ENCODE data around the gene SLIT3. TPM values are rescaled to one million over a fixed set of nuclear protein-coding genes. Genes with fewer than 3 reads are reported as not detected.

Gene SLIT3
- total and polyA plus RNA-seq, 8 donors, result 1.2 to 24.5 (median 8.6) TPM

DNA sequence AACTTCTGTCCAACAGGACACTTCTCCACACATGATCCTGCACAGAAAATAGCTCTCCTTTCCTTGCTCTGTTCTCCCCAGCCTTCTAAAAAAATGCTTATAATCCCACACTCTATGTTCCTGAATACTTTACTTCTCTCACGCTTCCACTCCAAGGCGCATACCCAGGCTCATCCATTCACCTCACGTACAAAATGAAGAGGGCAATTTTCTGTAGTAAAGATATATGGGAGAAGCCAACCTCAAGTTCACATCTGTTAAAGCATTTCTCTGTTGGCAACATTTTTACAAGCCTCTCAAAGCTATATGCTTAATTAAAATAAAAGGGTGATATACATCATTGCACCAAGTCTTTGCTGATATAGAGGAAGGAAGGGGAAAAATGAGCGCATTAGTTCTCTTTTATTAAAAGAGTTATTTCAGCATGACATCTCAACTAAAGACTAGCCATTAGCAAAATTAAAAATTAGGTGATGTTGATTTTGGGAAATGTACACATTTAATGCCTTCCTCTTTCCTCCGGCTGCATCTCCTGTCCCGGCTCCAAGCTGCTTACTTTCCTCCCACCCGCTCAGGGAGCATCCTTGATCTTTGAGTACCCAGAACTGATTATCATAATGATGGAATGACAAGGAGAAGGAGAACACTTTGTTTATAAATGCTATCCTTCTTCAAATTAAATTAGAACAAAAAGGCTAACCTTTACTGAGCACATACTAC lies 379.6 kb downstream of the SLIT3 start:
- intact Hi-C loops (cut with DNase I; ENCODE audit: low total_unique reads), result no loop called here
- TF ChIP-seq POLR2AphosphoS5 (IDR thresholded peaks at IDR 0.05) (no peak), POLR2A (IDR thresholded peaks at IDR 0.05) (no peak), EP300 (IDR thresholded peaks at IDR 0.05) (no peak)
- TF ChIP-seq, protein P1, sequence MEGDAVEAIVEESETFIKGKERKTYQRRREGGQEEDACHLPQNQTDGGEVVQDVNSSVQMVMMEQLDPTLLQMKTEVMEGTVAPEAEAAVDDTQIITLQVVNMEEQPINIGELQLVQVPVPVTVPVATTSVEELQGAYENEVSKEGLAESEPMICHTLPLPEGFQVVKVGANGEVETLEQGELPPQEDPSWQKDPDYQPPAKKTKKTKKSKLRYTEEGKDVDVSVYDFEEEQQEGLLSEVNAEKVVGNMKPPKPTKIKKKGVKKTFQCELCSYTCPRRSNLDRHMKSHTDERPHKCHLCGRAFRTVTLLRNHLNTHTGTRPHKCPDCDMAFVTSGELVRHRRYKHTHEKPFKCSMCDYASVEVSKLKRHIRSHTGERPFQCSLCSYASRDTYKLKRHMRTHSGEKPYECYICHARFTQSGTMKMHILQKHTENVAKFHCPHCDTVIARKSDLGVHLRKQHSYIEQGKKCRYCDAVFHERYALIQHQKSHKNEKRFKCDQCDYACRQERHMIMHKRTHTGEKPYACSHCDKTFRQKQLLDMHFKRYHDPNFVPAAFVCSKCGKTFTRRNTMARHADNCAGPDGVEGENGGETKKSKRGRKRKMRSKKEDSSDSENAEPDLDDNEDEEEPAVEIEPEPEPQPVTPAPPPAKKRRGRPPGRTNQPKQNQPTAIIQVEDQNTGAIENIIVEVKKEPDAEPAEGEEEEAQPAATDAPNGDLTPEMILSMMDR (IDR thresholded peaks at IDR 0.05), result no peak
- DNase-seq, result no peak
- Histone ChIP-seq H3K27ac (no peak overlapping the region), H3K4me3 (no peak overlapping the region), H3K27me3 (peaks cover 0 to 14% (median 0%) of the 10 kb centered on the region in 3 donors), H3K4me1 (peaks cover 0 to 13% (median 5%) of the 10 kb centered on the region in 4 donors), H3K9me3 (no peaks in the 10 kb centered on the region), H3K36me3 (no peaks in the 10 kb centered on the region)
- 91 to 97% (median 95%) methylated on average over 7 of the region's 7 CpGs for WGBS, 5 donors

DNA sequence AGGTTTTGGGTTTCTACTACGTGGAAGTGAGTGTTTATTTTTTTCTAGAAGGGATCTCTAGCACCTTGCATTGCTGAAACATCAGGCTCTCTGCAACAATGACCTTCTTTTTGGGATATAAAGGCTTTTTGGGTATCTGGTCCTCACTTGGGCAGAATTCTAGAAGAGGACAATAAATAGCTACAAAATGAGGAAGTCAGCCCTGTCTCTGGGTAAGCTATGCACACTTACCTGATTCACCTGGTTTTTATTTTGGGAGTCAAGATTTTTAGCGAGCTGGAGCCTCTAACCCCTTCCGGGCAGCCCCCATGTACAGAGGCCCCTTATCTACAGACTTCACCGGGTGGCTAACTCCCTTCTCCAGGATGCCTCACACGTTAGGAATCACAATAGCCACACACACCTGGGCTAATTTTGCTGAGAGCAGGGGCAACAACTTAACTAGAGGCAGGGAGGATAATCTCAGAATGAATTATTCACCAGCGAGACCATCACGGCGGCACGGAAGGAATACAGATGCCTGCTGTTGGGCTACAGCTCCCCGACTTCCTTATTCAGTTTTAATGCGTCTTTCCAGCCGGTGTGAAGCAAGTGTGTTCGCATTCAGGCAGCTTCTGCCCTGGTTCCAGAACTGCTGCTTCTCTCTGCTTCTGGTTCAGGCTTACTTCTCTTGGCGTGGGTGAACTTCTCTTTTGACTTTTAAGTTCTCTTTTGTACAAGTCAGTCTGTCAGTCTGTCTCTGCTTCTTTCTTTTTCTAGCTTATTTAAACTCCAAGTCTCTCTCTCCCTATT lies 380.7 kb downstream of the SLIT3 start:
- H3K4me3 ChIP-seq, result no peak overlapping the region
- no peaks in the 10 kb centered on the region for H3K9me3 ChIP-seq
- DNase-seq, result peak in 1 of 2 donors; percentile 47
- intact Hi-C loops (cut with DNase I; ENCODE audit: low total_unique reads), result no loop called here
- H3K27me3 ChIP-seq, result peaks cover 0 to 14% (median 0%) of the 10 kb centered on the region in 3 donors
- TF ChIP-seq, protein P1 (IDR thresholded peaks at IDR 0.05), result no peak
- no peak for TF ChIP-seq POLR2A (IDR thresholded peaks at IDR 0.05)
- no peak for TF ChIP-seq POLR2AphosphoS5 (IDR thresholded peaks at IDR 0.05)
- TF ChIP-seq EP300 (IDR thresholded peaks at IDR 0.05), result no peak
- H3K27ac ChIP-seq, result no peak overlapping the region
- H3K36me3 ChIP-seq, result no peaks in the 10 kb centered on the region
- WGBS, 5 donors, result 33 to 61% (median 42%) methylated on average over 14 of the region's 14 CpGs
- peaks cover 0 to 17% (median 6%) of the 10 kb centered on the region in 4 donors for H3K4me1 ChIP-seq

DNA sequence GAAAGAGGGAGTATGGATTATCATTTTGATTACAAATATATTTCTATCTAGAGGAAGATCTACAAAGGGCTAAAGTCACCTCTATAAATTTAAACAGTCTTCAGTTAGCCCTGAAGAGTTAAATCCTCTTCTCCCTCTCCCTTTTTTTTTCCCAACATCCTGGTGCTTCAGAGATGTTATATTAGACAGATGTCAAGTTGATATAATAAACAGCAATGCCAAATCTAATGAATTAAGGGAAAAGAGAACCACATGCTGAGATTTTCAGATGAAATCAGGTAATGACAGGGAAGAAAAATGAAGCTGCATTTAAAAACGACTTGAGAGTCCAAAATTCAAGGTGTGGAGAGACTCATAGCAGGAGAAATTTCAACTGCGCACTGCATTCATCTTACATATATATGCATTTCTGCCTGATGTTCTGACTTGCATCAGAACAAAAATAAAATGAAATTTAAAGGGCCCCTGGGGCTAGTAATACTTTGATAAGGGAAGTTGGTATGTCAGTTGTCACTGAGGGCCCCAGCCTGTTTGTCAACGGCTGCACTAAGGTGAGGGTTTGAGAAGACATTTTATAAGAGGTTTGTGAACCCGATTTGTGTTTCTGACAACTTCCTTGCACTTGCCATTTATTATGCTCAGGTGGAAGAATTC lies 382.9 kb downstream of the SLIT3 start:
- H3K27me3 ChIP-seq, result peaks cover 0 to 14% (median 0%) of the 10 kb centered on the region in 3 donors
- TF ChIP-seq, protein P1 (IDR thresholded peaks at IDR 0.05), result no peak
- TF ChIP-seq POLR2A (IDR thresholded peaks at IDR 0.05), result no peak
- 62 to 71% (median 68%) methylated on average over 4 of the region's 4 CpGs for WGBS, 5 donors
- no peak for DNase-seq
- H3K4me1 ChIP-seq, result peaks cover 0 to 17% (median 6%) of the 10 kb centered on the region in 4 donors
- intact Hi-C loops (cut with DNase I; ENCODE audit: low total_unique reads), result no loop called here
- H3K9me3 ChIP-seq, result no peaks in the 10 kb centered on the region
- H3K4me3 ChIP-seq, result no peak overlapping the region
- no peaks in the 10 kb centered on the region for H3K36me3 ChIP-seq
- no peak overlapping the region for H3K27ac ChIP-seq

DNA sequence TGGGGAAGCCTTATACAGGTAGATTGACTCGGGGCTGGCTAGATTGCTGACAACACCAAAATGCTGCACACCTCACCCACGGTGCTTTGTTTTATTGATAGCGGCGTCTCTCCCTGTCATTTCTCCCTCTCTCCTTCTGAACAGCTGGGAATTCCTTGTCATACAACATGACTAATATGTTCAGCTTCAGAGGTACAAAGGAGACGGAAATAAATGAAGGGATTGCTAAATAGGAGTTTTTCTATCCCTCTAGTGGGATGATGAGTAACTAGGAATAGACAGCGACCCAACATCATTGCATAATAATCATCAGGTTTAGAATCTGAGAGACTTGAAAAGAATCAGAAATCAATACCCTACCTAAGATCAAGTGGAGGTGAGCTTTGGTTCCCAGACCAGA lies 384.1 kb downstream of the SLIT3 start:
- H3K4me1 ChIP-seq, result peaks cover 0 to 17% (median 6%) of the 10 kb centered on the region in 4 donors
- peak in 1 of 3 donors; percentile 21 for TF ChIP-seq POLR2AphosphoS5 (IDR thresholded peaks at IDR 0.05)
- TF ChIP-seq, protein P1 (IDR thresholded peaks at IDR 0.05), result no peak
- TF ChIP-seq POLR2A (IDR thresholded peaks at IDR 0.05), result no peak
- TF ChIP-seq EP300 (IDR thresholded peaks at IDR 0.05), result no peak
- intact Hi-C loops (cut with DNase I; ENCODE audit: low total_unique reads), result no loop called here
- no peak for DNase-seq
- 46 to 61% (median 58%) methylated on average over 6 of the region's 6 CpGs for WGBS, 5 donors
- no peak overlapping the region for H3K4me3 ChIP-seq
- peaks cover 0 to 14% (median 0%) of the 10 kb centered on the region in 3 donors for H3K27me3 ChIP-seq
- H3K27ac ChIP-seq, result peak overlapping the region in 3 of 5 donors; percentile 4 to 43 (median 36)
- H3K36me3 ChIP-seq, result no peaks in the 10 kb centered on the region
- H3K9me3 ChIP-seq, result no peaks in the 10 kb centered on the region

Measured in stomach (tissue), 9 donors.